Measurements from ENCODE around the gene TOM1L2.
A peak's percentile ranks its signal among the peaks of the same experiment; 100 is the strongest.
"Not testable (repeated sequence)": the region's sequence is repeated elsewhere in the genome, so short reads cannot be mapped to it uniquely, and the experiment has no call there.

The TOM1L2 gene

DNA sequence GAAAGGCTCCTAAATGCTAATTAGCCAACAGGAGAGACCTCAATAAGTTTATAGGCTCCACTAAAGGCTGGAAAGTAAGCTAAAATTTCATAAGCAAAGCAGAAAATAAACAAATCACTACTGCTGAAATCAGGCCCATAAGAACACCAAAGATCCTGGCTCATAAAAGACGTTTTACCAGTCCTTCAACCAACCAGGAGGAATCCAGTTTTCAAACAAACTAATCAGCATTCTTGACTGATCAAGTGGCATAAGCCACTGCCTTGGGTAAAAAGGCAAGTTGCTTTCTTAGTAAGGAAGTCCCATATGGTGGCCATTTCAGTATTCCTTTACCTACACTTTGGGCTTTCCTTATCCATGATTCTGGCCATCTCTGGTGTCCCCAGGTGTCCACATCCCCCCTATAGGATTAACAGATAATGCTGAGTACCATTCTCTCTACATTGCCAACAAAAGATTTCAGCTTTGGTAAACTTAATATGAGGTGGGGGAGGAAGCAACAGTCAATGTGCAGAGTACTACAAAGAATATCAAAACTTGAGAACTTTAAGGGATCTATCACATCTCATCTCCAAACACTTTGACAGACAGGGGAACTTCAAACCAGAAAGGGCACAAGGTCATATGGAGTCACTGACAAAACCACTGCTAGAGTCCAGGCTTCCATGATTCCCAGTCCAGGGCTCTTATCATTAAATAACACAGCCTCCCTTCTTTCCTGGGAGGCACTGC is 1.3 kb downstream of the TOM1L2 start:
- no peak for DNase-seq

DNA sequence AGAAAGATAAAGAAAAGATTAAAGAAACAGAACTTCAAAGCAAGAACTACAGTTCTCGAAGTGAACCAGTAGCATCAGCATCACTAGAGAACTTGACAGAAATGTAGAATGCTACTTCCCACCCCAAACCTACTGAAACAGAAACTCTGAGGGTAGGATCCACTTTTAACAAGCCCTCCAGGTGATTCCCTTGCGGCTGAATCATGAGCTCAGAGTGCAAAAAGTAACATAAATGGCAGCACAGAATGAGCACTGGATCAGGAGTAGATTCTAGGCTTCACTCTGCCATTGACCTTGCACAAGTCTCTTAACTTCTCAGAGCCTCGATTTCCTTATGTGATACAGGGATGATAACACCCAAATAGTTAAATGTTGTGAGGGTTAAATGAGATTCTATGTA is 5.8 kb downstream of the TOM1L2 start:
- DNase-seq: no peak

DNA sequence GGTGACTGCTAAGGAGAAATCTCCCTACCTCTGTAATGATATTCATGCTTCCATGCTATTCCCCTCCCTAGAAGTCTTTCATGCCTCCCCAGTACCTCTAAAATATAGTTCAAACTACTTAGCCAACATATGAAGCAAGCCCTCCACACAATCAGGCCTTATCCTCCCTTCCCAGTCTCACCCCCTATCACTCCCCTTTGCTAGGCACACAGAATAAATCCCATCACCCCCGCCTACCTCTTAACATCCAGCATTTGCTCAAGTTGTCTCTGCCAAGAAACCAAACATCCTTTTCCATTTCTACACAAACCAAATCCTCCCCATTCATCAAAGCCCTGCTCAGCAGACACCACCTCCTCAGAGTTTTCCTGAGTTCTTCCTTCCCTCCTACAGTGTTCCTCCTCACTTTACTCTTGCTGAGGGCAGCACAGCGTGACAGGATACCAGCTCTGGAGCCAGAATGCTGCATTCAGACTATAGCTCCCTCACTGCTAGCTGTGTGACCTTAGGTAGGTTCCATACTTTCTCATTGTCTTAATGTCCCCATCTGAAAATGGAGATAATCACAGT is 7.0 kb downstream of the TOM1L2 start:
- DNase-seq: no peak

DNA sequence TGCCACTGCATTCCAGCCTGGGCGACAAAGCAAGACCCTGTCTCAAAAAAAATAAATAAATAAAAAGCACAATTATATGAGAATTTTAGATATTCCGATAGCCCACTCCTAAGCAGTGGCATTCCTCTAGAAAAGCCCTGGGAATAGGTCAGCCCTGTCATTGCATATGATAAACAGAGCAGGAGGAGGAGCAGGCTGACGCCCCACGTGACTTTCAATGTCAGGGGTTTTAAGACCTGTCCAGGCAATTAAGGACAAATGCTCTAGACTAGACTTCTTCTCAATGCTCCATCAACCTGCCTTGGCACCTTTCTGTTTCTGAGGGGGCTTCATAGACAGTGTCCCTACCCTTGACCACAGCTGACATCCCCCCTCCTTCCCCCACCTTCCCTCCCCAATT is 7.5 kb downstream of the TOM1L2 start:
- DNase-seq: no peak

DNA sequence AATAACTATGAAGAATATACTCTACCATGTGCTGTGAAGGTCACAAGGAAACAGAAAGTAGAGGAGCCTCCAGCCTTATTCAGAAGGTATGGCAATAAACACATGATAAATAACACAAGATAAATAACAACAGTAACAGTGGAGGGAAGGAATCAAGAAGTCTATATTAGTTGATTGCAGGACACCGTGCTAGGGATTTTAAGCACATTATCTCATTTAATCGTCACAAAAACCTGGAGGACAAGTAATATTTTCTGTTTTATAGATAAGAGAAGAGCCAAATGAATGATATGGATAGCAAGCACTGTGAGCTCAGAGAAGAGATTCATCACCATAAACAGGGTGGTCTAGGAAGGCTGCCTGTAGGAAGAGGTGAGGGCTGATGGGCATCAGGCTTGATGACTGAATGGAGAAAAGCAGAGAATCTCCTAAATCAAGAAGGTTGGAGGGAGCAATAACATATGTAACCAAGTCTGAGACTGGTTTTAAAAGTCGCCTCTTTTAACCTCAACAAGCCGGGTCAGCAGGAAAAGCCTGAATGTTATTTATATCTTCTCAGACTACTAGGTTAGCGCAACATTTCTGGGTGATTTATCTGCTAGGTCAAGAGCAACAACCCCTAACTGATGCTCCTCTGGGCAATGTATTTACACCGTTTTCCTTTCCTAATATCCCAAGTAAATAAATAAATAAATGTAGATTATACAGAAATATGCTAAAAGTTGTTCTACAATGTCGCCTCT is 8.3 kb downstream of the TOM1L2 start:
- DNase-seq: no peak

DNA sequence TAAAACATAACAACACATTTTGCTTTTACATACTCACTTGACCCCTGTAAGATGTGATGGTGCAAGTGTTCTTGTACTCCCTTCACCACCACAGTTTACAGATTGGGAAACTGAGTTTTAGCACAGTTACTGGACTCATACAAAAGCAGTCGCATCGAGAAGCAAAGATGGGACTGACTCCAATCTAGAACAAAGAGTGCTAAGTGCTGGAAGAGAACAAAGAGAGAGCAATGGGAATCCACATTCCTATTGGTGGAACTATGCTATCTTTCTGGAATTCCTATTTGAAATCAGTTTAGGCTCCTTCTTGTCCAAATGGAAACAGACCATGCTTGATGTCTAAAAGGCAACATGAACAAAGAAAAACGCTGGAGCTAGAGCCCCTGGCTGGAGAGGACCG is 9.1 kb downstream of the TOM1L2 start:
- no peak for DNase-seq

DNA sequence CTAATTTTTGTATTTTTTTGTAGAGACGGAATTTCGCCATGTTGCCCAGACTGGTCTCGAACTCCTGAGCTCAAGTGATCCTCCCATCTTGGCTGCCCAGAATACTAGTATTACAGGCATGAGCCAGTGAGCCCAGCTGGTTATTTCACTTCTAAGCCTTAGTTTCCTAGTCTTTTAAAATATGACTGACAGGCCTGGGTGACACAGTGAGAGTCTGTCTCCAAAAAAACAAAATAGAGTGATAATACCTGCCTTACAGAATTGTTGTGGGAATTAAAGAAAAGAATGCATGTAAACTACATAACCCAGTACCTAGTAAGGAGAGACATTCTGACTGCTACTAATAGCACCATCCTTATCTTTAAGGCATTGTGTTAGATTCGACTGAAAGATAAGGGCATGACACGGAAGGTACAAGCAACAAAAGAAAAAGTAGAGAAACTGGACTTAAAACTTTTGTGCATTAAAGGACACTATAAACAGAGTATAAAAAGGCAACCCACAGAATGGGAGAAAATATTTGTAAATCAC is 11.6 kb downstream of the TOM1L2 start:
- DNase-seq: no peak

DNA sequence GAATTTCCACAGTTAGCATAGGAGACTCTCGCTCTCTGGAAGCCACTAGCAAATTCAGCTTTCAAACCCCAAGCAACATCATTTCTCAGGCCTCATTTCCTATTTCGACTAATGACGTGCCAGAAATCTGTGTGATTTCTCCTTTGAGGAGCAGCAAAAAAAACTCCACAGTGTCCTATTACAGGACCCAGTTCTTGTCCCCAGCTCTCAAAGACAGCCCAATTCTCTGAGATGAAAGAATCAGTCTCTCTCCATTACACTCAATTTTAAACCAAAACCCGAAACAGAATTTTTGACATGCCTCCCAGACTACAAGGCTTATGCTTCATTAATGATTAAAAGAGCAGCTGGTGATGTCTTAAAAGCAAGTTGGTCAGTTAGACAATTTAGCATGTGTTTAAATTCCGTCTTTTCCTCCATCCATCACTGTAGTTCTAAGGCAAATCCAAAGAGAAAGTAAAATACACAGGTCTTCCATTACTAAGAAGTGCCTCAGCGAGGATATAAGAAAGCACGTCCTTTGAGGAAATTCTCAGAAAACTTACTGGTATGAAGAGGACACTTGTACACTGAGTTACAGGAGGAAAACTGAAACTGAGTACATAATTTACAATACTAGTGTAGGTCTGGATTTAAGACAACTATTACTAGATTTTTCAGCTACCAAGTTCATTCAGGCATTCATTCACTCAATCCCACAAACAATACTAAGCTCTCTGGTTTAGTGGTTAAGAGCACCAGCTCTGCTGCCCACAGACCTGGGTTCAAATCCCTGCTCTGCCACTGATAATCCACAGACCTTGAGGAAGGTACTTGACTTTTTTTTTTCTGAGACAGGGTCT is 12.5 kb downstream of the TOM1L2 start:
- peak; percentile 19 for DNase-seq

DNA sequence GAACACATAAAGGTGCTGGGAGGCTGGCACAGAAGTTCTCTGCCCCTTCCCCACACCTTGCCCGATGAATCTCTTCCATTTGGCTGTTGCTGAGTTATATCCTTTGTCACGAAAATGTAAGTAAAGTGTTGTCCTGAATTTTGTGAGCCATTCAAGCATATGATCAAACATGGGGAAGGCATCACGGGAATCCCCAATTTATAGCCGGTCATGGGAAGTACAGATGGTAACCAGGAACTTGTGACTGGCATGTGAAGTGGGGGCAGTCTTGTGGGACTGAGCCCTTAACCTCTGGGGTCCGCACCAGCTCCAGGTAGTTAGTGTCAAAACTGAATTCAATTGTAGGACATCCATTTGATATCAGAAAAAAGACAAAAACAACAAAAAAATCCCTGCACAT is 13.2 kb downstream of the TOM1L2 start:
- no peak for DNase-seq

DNA sequence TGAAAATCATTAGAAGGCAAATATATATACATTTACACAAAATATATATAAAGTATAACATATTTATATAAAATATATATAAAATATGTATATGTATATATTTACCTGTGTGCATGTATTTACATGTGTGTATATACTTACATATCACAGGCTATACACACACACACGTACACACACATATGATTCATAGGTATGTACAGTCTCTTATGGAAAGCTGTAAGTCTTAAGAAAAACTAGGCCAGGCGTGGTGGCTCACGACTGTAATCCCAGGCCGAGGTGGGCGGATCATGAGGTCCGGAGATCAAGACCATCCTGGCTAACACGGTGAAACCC is 14.7 kb downstream of the TOM1L2 start:
- DNase-seq: no peak

DNA sequence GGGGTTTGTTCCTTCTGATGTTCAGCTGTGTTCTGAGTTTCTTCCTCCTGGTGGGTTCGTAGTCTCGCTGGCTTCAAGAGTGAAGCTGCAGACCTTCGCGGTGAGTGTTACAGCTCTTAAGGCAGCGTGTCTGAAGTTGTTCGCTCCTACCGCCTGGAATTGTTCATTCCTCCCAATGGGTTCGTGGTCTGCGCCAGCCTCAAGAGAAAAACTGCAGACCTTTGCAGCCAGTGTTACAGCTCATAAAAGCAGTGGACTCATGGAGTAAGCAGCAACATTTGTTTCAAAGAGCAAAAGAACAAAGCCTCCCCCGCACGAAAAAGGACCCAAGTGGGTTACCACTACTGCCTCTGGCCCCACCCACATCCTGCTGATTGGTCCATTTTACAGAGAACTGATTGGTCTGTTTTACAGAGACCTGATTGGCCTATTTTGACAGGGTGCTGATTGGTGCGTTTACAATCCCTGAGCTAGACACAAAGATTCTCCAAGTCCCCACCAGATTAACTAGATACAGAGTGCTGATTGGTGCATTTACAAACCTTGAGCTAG is 16.3 kb downstream of the TOM1L2 start:
- not testable (repeated sequence) for DNase-seq

DNA sequence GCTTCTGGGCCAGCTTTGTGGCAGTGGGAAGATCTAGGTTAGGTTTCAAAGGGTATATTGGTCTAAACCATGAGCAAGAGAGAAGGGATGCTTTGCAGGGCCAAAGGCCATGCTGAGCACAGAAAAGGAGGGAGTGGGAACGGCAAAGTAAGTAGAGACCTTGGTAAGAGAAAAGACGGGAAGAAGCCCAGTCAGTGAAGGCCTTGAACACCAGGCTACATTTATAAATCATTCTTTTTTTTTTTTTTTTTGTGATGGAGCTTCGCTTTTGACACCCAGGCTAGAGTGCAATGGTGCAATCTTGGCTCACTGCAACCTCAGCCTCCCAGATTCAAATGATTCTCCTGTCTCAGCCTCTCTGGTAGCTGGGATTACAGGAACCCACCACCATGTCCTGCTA is 18.1 kb downstream of the TOM1L2 start:
- DNase-seq: no peak

DNA sequence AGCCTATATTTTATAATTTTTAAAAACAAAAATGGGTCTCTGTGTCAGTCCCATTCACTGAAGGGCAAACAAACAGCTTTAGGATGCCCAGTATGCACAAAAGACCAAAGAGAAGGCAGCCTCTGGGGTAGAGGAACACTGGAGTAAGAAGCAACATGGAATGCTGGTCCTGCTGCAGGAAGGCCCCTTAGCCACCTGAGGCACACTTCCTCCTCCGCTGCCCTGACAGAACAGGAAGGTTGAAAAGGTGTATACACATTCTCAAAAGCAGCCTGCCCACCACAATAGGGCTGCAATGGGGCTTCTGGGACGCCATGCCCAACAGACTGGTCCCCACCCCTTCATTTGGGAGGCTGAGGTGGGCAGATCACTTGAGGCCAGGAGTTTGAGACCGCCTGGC is 19.5 kb downstream of the TOM1L2 start:
- DNase-seq: peak; percentile 10

DNA sequence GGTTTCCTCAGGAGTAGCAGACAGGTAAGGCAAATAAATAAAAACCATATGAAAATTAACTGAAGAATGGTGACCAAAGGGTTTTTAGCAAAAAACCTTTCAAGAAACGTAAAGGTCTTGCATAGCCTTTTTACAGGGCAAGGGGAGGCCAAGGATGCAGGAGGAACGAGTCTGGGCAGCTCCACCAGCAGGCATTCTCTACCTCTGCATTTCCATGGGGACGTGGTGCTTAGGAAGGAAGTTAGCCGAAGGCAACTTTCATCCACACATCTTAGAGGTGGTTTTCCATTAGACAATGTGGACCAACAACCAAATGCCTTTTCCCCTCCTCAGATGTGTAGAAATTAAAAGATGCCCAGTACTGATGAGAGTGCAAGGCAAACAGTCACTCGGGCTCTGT is 20.7 kb downstream of the TOM1L2 start:
- DNase-seq: peak; percentile 16

DNA sequence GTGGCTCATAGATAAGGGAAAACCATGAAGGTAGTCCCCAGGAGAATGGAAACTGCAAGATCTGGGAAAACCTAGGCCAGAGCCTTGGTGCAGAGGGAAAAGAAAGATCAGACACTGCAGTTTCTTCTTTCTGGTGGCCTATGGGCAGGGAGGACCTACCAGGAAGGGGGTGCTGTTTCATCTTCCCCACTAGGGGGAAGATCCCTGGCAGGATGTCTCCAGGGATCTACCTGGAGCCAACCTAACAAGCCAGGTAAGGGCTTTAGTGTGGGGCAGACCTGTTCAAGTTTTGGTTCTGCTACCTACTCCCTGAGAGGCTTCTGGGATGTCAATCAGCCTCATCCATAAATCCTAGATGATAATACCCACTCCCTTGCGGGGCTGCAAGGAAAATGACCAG is 21.4 kb downstream of the TOM1L2 start:
- DNase-seq: peak; percentile 43

DNA sequence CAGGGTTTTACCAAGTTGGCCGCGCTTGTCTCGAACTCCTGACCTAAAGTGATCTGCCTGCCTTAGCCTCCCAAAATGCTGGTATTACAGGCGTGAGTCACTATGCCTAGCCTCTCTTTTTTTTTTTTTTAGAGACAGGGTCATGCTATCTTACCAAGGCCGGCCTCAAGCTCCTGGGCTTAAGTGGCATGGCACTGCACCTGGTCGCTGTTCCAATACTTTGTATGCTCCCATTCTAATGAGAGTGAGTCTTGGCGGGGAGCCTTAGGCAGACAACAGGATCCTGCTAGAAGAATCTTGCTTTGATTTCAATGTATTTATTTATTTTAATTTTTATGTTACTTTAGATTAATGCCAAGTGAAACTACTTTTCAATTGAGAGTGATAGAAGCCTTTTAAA is 21.9 kb downstream of the TOM1L2 start:
- DNase-seq: no peak

DNA sequence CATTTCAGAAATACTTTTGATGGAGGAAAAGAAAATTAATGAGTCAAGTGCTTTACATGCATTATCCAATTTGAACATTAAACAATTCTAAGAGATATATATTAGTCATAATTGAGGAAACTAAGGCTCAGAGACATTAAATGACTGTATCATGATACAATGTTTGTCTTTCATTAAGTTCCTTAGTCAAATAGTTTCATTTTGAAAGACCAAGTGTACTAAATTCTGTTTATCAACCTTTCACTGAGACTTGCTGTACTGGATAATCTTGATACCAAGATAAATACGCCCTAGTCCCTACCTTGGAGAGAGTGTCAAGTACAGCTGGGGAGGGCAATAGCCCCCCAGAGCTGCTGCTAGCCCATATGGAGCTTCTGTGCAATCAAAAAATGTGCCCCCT is 24.2 kb downstream of the TOM1L2 start:
- no peak for DNase-seq

DNA sequence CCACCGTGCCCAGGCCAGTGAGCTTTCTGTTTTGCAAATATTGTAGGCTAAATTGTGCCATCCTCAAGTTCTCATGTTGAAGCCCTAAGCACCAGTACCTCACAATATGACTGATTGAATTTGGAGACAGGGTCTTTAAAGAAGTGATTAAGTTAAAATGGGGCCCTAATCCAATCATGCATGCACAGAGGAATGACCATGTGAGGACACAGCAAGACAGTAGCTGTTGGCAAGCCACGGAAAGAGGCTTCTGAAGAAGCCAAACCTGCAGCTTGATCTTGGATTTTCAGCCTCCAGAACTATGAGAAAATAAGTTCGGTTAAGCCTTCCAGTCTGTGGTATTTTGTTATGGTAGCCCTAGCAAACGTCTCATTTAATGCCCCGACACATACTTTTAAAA is 24.9 kb downstream of the TOM1L2 start:
- no peak for DNase-seq

DNA sequence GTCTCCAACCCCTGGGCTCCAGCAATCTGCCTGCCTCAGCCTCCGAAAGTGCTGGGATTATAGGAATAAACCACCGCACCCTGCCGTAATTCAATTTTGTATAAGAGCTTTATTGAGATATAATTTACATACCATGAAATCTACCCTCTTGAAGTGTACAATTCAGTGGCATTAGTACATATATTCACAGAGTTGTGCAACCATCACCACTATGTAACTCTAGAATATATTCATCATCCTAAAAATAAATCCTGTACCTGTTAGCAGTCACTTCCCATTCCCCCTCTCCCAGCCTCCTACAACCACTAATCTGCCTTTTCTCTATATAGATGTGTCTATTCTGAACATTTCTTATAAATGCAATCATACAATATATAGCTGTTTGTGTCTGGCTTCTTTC is 26.1 kb downstream of the TOM1L2 start:
- no peak for DNase-seq

DNA sequence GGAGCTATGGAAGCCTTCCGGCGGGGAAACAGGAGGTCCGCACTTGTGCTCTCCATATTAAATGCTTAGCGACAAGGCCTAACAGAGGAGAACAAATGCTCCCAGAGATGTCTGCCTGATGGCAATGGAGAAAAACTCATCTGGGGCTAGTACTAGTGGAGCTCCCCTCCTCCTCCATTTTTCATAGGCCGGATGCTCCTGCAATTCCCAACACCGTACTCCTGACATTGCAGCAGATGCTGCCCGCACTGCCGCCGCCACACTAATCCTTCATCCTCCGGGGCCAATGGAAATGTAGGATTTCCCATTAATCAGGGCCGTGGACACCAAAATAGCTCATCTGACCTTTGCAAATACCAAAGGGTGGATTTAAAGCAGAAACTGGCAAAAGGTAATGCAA is 27.5 kb downstream of the TOM1L2 start:
- DNase-seq: no peak

DNA sequence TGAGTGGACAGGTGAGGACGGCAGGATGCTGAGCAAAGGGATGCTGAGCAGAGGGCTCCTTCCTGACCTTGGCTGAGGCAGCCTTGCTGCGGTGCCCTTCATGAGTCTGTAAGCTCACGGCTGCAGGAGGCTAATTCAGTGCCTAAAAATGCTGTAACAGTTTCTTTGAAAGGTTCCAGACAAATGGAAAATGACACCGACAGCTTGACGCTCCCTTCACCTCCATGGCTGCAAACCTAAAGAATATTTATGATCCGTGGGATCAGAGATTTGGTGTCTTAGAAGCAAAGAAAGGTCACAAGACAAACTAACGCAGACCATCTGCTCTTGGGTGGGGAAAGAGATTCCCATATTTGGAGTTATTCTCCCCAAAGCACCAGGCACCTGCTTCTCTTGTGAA is 28.0 kb downstream of the TOM1L2 start:
- peak; percentile 84 for DNase-seq

DNA sequence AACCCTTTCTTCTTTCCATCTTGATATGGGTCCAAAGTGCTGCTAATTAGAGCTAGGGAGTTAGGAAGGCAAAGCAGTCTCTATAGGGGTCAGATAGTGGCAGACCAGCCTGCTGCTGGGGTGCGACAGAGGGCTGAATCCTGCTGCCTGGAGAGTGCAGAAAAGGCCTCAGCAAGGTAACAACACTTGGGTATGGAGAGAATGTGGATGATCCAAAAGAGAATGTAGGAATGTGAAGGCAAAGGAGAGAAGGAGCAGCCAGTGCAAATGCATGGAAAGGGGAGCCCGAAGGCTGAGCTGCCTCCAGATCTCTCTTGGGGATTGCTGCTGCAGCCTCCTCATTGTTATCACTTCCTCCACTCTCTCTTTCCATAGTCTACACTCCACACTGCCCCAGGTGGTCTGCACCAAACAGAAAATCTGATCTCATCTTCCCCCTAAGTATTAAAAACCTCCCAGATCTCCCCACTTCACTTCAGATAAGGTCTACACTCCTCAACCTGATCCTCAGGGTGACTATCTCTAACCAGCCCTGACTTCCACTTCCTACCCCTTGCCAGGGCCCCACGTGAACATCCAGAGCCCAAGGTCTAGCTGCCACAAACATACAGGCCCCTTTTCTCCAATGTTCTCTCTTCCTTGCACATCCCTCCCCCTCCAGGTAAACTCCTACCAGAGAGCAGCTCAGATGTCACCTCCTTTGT is 28.8 kb downstream of the TOM1L2 start:
- peak; percentile 67 for DNase-seq
